Activated CD4-positive, alpha-beta T cell treated with anti-CD3 and anti-CD28 coated beads, Interleukin-2, amount 50 U/mL, for 16 hours (primary cell): ENCODE data around the gene CHPT1.
A peak's percentile ranks its signal among the peaks of the same experiment; 100 is the strongest.
"Not testable (repeated sequence)": the region's sequence is repeated elsewhere in the genome, so short reads cannot be mapped to it uniquely, and the experiment has no call there.

ENCODE experiments used
- DNase-seq: peaks from one replicate; pipeline ENCODE4 v3.0.0-alpha.2; 2020

Gene CHPT1

GRCh38 chr12:101697197-101697929, at the start of gene CHPT1:
TSS of gene CHPT1 (plus strand) at chr12:101697640. CDS start at chr12:101697862, 222 bp downstream.
- peak; percentile 80 for DNase-seq

- no peak for DNase-seq
Measured at GRCh38 chr12:101647711-101648110, 49.7 kb upstream of the CHPT1 start.

- no peak for DNase-seq
Measured at GRCh38 chr12:101648195-101648594, 49.2 kb upstream of the CHPT1 start.

- no peak for DNase-seq
Measured at GRCh38 chr12:101650346-101651117, 46.9 kb upstream of the CHPT1 start.

- DNase-seq: no peak
Measured at GRCh38 chr12:101653030-101653429, 44.4 kb upstream of the CHPT1 start.

- DNase-seq: no peak
Measured at GRCh38 chr12:101653503-101653902, 43.9 kb upstream of the CHPT1 start.

GRCh38 chr12:101654442-101654841, 43.0 kb upstream of the CHPT1 start:
- DNase-seq: no peak

GRCh38 chr12:101655393-101655792, 42.0 kb upstream of the CHPT1 start:
- no peak for DNase-seq

- DNase-seq: not testable (repeated sequence)
Measured at GRCh38 chr12:101660662-101661061, 36.8 kb upstream of the CHPT1 start.

- no peak for DNase-seq
Measured at GRCh38 chr12:101663298-101663697, 34.1 kb upstream of the CHPT1 start.

GRCh38 chr12:101664992-101665391, 32.4 kb upstream of the CHPT1 start:
- no peak for DNase-seq

- no peak for DNase-seq
Measured at GRCh38 chr12:101666052-101666728, 31.2 kb upstream of the CHPT1 start.

- DNase-seq: no peak
Measured at GRCh38 chr12:101667591-101667990, 29.8 kb upstream of the CHPT1 start.

GRCh38 chr12:101670007-101670671, 27.3 kb upstream of the CHPT1 start:
- DNase-seq: peak; percentile 35

- DNase-seq: peak; percentile 52
Measured at GRCh38 chr12:101671157-101671791, 26.2 kb upstream of the CHPT1 start.

GRCh38 chr12:101671833-101672232, 25.6 kb upstream of the CHPT1 start:
- no peak for DNase-seq

GRCh38 chr12:101675555-101675954, 21.9 kb upstream of the CHPT1 start:
- no peak for DNase-seq

- not testable (repeated sequence) for DNase-seq
Measured at GRCh38 chr12:101676497-101676896, 20.9 kb upstream of the CHPT1 start.

GRCh38 chr12:101678081-101678480, 19.4 kb upstream of the CHPT1 start:
- DNase-seq: no peak

GRCh38 chr12:101680240-101680639, 17.2 kb upstream of the CHPT1 start:
- no peak for DNase-seq

GRCh38 chr12:101680647-101681046, 16.8 kb upstream of the CHPT1 start:
- no peak for DNase-seq

- DNase-seq: not testable (repeated sequence)
Measured at GRCh38 chr12:101681627-101682026, 15.8 kb upstream of the CHPT1 start.

- DNase-seq: no peak
Measured at GRCh38 chr12:101685092-101685491, 12.3 kb upstream of the CHPT1 start.
